Small intestine (tissue), 7 donors: ENCODE results near the gene TMEM174. TPM values are rescaled to one million over a fixed set of nuclear protein-coding genes. Genes with fewer than 3 reads are reported as not detected.

Source experiments
- DNase-seq, 2 donors: peaks; one replicate each; pipeline versions ENCODE4 v3.0.0 to v3.0.0-alpha.2; 2013
- FAIRE-seq: peaks from 2 replicates; lab custom pipeline; 2012; peaks lifted over from hg19 to GRCh38; lab: Jason Lieb, UNC
- H3K27ac ChIP-seq, 3 donors: one replicate each; pipeline ENCODE4 v1.5.1; 2013; ENCODE audit warnings: low read length in 2 of 3, mild to moderate bottlenecking in 2 of 3, control low read depth in 1 of 3, inconsistent platforms in 1 of 3, low read depth in 1 of 3, moderate library complexity in 1 of 3
- H3K27me3 ChIP-seq, 3 donors: one replicate each; pipeline ENCODE4 v1.6.1; 2013; ENCODE audit warnings: low read length in 3 of 3, inconsistent platforms in 1 of 3; ENCODE audit not compliant: control insufficient read depth in 3 of 3, insufficient read depth in 3 of 3
- H3K36me3 ChIP-seq, 3 donors: one replicate each; pipeline ENCODE4 v1.6.1; 2013; ENCODE audit warnings: low read length in 3 of 3, inconsistent platforms in 1 of 3, low read depth in 1 of 3, mild to moderate bottlenecking in 1 of 3, moderate library complexity in 1 of 3; ENCODE audit not compliant: control insufficient read depth in 3 of 3, insufficient read depth in 2 of 3
- H3K4me1 ChIP-seq, 3 donors: one replicate each; pipeline ENCODE4 v1.6.1; 2013; ENCODE audit warnings: low read length in 2 of 3, inconsistent platforms in 1 of 3, low read depth in 1 of 3, mild to moderate bottlenecking in 1 of 3, moderate library complexity in 1 of 3; ENCODE audit not compliant: control insufficient read depth in 3 of 3, insufficient read depth in 2 of 3
- H3K4me3 ChIP-seq, 3 donors: one replicate each; pipeline ENCODE4 v1.5.1; 2013; ENCODE audit warnings: low read length in 3 of 3, control low read depth in 1 of 3, inconsistent platforms in 1 of 3, low read depth in 1 of 3, mild to moderate bottlenecking in 1 of 3, moderate library complexity in 1 of 3
- H3K9me3 ChIP-seq, 2 donors: one replicate each; pipeline ENCODE4 v1.6.1; 2013; ENCODE audit warnings: low read depth in 1 of 2, low read length in 1 of 2; ENCODE audit not compliant: control insufficient read depth in 2 of 2, insufficient read depth in 1 of 2
- WGBS, 3 donors: extraction: QIAGEN DNeasy Blood & Tissue Kit; methylation state at CpG; one replicate each; pipeline ENCODE4 v1.1.7; 2013; 5-methylcytosine and 5-hydroxymethylcytosine counted together
- polyA plus RNA-seq, 4 donors: library from polyadenylated mRNA; stranded (reverse) in 3 of 4; unstranded in 1 of 4; fragments of 200-250 nt in 3 of 4; fragments of 120-200 nt in 1 of 4; gene quantifications; one replicate each; pipeline versions ENCODE4 v1.2.1 to v1.2.3, GENCODE V29; 2013
- donor health status: healthy with polysubstance abuse.
- donor health status: control.
- donor health status: control.
- donor health status: Bipolar disorder and iron deficiency.
- donor health status: healthy.

Gene TMEM174
- polyA plus RNA-seq, 4 donors = not detected

DNA sequence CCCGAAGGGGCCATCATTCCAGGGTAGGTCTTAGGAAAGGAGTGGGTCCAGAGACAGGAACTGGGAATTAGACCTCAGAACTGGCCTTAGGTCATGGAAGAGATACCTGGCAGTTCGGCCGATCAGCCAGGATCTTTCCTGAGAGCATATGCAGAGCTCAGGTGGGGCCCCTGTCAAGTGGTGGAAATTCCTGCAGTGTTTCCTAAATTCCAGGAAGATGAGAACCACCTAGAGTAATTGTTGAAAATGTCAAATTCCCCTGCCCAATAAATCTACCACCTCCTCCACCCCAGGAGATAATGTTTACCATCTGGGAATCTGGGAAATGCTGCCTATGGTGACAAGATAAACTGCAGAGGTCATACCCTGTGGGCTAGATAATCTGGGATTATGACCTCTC lies 38.0 kb upstream of the TMEM174 start:
- H3K27ac ChIP-seq = no peak overlapping the region
- WGBS, 3 donors = 90 to 96% (median 94%) methylated on average over 3 of the region's 3 CpGs
- no peaks in the 10 kb centered on the region for H3K9me3 ChIP-seq
- DNase-seq = no peak
- peaks cover 5 to 51% (median 5%) of the 10 kb centered on the region in 3 donors for H3K4me1 ChIP-seq
- H3K4me3 ChIP-seq = no peak overlapping the region
- H3K27me3 ChIP-seq = no peaks in the 10 kb centered on the region
- no peak for FAIRE-seq
- no peaks in the 10 kb centered on the region for H3K36me3 ChIP-seq

DNA sequence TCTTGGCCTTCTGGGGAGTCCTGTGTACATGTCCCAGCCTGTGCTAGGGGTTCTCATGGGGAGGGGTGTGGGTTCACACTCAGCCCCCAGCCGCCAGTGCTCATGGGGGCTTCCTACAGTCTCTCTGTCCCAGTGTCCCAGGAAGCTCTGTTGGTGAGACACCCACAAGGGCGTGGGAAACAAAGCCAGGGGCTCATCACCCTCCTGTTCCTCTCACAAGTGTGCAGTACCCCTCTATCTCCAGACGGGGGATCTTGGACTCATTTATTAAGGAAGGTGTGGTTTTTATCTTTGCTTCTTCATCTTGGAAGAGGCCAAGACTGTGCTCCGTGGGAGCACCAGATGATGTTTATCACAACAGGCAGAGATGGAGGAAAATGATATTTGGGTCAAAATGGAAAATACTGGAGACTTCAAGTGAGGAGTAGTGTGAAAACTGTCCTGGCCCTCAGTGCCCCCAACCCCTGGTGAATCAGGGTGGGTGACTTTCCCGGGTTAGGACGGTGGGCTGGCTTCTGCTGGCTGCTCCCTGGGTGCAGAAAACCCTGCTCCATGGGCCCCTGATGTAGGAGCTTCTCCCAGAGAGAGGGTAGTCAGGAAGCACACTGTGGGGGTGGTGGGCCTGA lies 37.5 kb upstream of the TMEM174 start:
- Histone ChIP-seq H3K4me3 (no peak overlapping the region), H3K27ac (no peak overlapping the region), H3K9me3 (no peaks in the 10 kb centered on the region), H3K27me3 (no peaks in the 10 kb centered on the region), H3K36me3 (no peaks in the 10 kb centered on the region), H3K4me1 (peaks cover 3 to 46% (median 5%) of the 10 kb centered on the region in 3 donors)
- FAIRE-seq (no peak), DNase-seq (peak in 1 of 2 donors; percentile 50)
- WGBS, 3 donors = 45 to 52% (median 49%) methylated on average over 6 of the region's 6 CpGs

- WGBS, 3 donors = 62 to 71% (median 63%) methylated on average over 15 of the region's 15 CpGs
- no peak for DNase-seq
- H3K9me3 ChIP-seq = no peaks in the 10 kb centered on the region
- no peak overlapping the region for H3K27ac ChIP-seq
- H3K4me1 ChIP-seq = peaks cover 2 to 41% (median 5%) of the 10 kb centered on the region in 3 donors
- no peak for FAIRE-seq
- no peaks in the 10 kb centered on the region for H3K36me3 ChIP-seq
- H3K27me3 ChIP-seq = no peaks in the 10 kb centered on the region
- no peak overlapping the region for H3K4me3 ChIP-seq
Observed at GRCh38 chr5:73136055-73136562, 36.9 kb upstream of the TMEM174 start.

GRCh38 chr5:73137563-73138530 lies 35.1 kb upstream of the TMEM174 start:
- H3K36me3 ChIP-seq = no peaks in the 10 kb centered on the region
- FAIRE-seq (no peak), DNase-seq (peak; percentile 77 to 93)
- H3K27me3 ChIP-seq = no peaks in the 10 kb centered on the region
- no peaks in the 10 kb centered on the region for H3K9me3 ChIP-seq
- peaks cover 2 to 31% (median 3%) of the 10 kb centered on the region in 3 donors for H3K4me1 ChIP-seq
- WGBS, 3 donors = 23 to 67% (median 42%) methylated on average over 10 of the region's 10 CpGs
- H3K27ac ChIP-seq = peak overlapping the region; percentile 46 to 63 (median 54)
- H3K4me3 ChIP-seq = no peak overlapping the region

- no peaks in the 10 kb centered on the region for H3K9me3 ChIP-seq
- 31 to 55% (median 38%) methylated on average over 3 of the region's 3 CpGs for WGBS, 3 donors
- FAIRE-seq (no peak), DNase-seq (peak; percentile 77 to 85)
- H3K4me1 ChIP-seq = peaks cover 0 to 28% (median 3%) of the 10 kb centered on the region in 3 donors
- peak overlapping the region in 1 of 3 donors; percentile 19 for H3K27ac ChIP-seq
- no peaks in the 10 kb centered on the region for H3K27me3 ChIP-seq
- no peaks in the 10 kb centered on the region for H3K36me3 ChIP-seq
- H3K4me3 ChIP-seq = no peak overlapping the region
Observed at GRCh38 chr5:73139485-73139884, 33.5 kb upstream of the TMEM174 start.

- 86 to 96% (median 96%) methylated on average over 1 of the region's 1 CpG for WGBS, 3 donors
- FAIRE-seq = no peak
- H3K27ac ChIP-seq = no peak overlapping the region
Observed at GRCh38 chr5:73140801-73141200, 32.2 kb upstream of the TMEM174 start.

DNA sequence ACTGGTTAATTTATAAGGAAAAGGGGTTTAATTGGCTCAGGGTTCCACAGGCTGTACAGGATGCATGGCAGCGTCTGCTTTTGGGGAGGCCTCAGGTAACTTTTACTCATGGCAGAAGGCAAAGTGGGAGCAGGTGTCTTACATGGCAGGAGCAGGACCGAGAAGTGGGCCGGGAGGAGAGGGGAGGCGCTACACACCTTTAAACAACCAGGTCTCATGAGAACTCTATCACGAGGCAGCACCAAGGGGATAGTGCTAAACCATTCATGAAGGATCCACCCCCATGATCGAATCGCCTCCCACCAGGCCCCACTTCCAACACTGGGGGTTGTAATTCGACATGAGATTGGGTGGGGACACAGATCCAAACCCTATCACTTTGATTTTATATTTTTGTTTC lies 31.0 kb upstream of the TMEM174 start:
- 76 to 83% (median 79%) methylated on average over 8 of the region's 8 CpGs for WGBS, 3 donors
- H3K36me3 ChIP-seq = no peaks in the 10 kb centered on the region
- H3K4me1 ChIP-seq = peaks cover 0 to 17% (median 2%) of the 10 kb centered on the region in 3 donors
- H3K27me3 ChIP-seq = no peaks in the 10 kb centered on the region
- no peaks in the 10 kb centered on the region for H3K9me3 ChIP-seq
- H3K27ac ChIP-seq = no peak overlapping the region
- no peak for FAIRE-seq
- no peak overlapping the region for H3K4me3 ChIP-seq
- no peak for DNase-seq

More at GRCh38 chr5:73140801-73141200, 32.2 kb upstream of the TMEM174 start:
- Histone ChIP-seq H3K4me3 (no peak overlapping the region), H3K27me3 (no peaks in the 10 kb centered on the region), H3K4me1 (peaks cover 0 to 24% (median 3%) of the 10 kb centered on the region in 3 donors), H3K9me3 (no peaks in the 10 kb centered on the region), H3K36me3 (no peaks in the 10 kb centered on the region)
- DNase-seq = no peak

GRCh38 chr5:73143716-73144115 lies 29.3 kb upstream of the TMEM174 start:
- FAIRE-seq (no peak), DNase-seq (no peak)
- no peaks in the 10 kb centered on the region for H3K27me3 ChIP-seq
- 62 to 74% (median 65%) methylated on average over 6 of the region's 6 CpGs for WGBS, 3 donors
- no peaks in the 10 kb centered on the region for H3K9me3 ChIP-seq
- H3K4me3 ChIP-seq = no peak overlapping the region
- no peak overlapping the region for H3K27ac ChIP-seq
- peaks cover 0 to 3% (median 0%) of the 10 kb centered on the region in 3 donors for H3K4me1 ChIP-seq
- H3K36me3 ChIP-seq = no peaks in the 10 kb centered on the region
